Endothelial cell of umbilical vein (primary cell): Measurements from ENCODE around the gene PLPPR2. TPM values are rescaled to one million over a fixed set of nuclear protein-coding genes. Genes with fewer than 3 reads are reported as not detected.

Source experiments
- BruUV-seq: library from RNA; stranded (reverse); fragments of 400-500 nt; replicated peaks from 2 replicates; lab custom pipeline; 2021; lab: Mats Ljungman, UMichigan
- CTCF ChIA-PET: fragments of 300-600, 350-600 bp; sonication (Branson Sonifier 250); formaldehyde crosslinking; loops from one replicate; lab custom pipeline; 2021; ENCODE audit warnings: antibody characterized with exemption, inconsistent platforms; lab: Charles Lee
- POLR2A ChIA-PET: fragments of 300-600, 350-600 bp; sonication (Branson Sonifier 250); formaldehyde crosslinking; loops from one replicate; lab custom pipeline; 2021; ENCODE audit warnings: antibody characterized with exemption, inconsistent platforms; lab: Charles Lee
- DNase-seq: peaks from one replicate; pipeline ENCODE4 v3.0.0-alpha.2; 2011; ENCODE audit warnings: low read depth, low spot score
- FAIRE-seq: peaks from 2 replicates; lab custom pipeline; 2011; peaks lifted over from hg19 to GRCh38; lab: Jason Lieb, UNC
- H2AFZ ChIP-seq: 2 replicates; pipeline ENCODE4 v1.6.0; 2012; ENCODE audit warnings: low read depth, low read length, control low read depth, inconsistent platforms
- H3K27ac ChIP-seq: 2 replicates; pipeline ENCODE4 v1.5.1; 2011; ENCODE audit warnings: low read depth, mild to moderate bottlenecking, control low read depth, low read length, moderate library complexity; ENCODE audit not compliant: insufficient read depth
- H3K27me3 ChIP-seq, 2 experiments: 2 replicates each; pipeline versions ENCODE4 v1.6.0 to v1.6.1; 2011; ENCODE audit warnings: low read length in 2 of 2, mixed read lengths in 1 of 2; ENCODE audit not compliant: control insufficient read depth in 2 of 2, insufficient read depth in 2 of 2
- H3K36me3 ChIP-seq, 2 experiments: 2 replicates in 1 of 2; 3 replicates in 1 of 2; pipeline ENCODE4 v1.5.1; 2011; ENCODE audit warnings: low read length in 2 of 2, mild to moderate bottlenecking in 1 of 2, moderate library complexity in 1 of 2; ENCODE audit not compliant: control insufficient read depth in 2 of 2, insufficient read depth in 2 of 2; ENCODE audit errors: extremely low read depth in 1 of 2
- H3K4me1 ChIP-seq: 3 replicates; pipeline ENCODE4 v1.5.1; 2011; ENCODE audit warnings: mild to moderate bottlenecking, low read length; ENCODE audit not compliant: control insufficient read depth, insufficient read depth; ENCODE audit errors: extremely low read depth
- H3K4me2 ChIP-seq: 2 replicates; pipeline ENCODE4 v1.6.1; 2011; ENCODE audit warnings: low read length, control low read depth, mixed read lengths; ENCODE audit not compliant: insufficient read depth
- H3K4me3 ChIP-seq, 3 experiments: fragments of 200-600 bp in 1 of 3; sonication (generic), shearing (Covaris generic) in 1 of 3; replicated peaks in 1 of 3; 2 replicates each; pipeline ENCODE4 v1.5.1; 2011 to 2016; ENCODE audit warnings: control low read depth in 3 of 3, low read length in 3 of 3, mild to moderate bottlenecking in 2 of 3, inconsistent platforms in 1 of 3, low read depth in 1 of 3, moderate library complexity in 1 of 3; ENCODE audit not compliant: insufficient read depth in 1 of 3
- H3K79me2 ChIP-seq: 2 replicates; pipeline ENCODE4 v1.6.0; 2012; ENCODE audit warnings: low read length, inconsistent platforms; ENCODE audit not compliant: control insufficient read depth, insufficient read depth
- H3K9ac ChIP-seq: replicated peaks from 2 replicates; pipeline ENCODE3; 2011; ENCODE audit warnings: low read length, control low read depth; ENCODE audit not compliant: insufficient read depth; ENCODE audit errors: extremely low read depth
- H3K9me1 ChIP-seq: replicated peaks from 3 replicates; pipeline ENCODE4 v1.6.0; 2011; ENCODE audit warnings: mild to moderate bottlenecking, low read length; ENCODE audit not compliant: control insufficient read depth, insufficient read depth; ENCODE audit errors: extremely low read depth
- H3K9me3 ChIP-seq: replicated peaks from 2 replicates; pipeline ENCODE4 v1.5.1; 2012; ENCODE audit warnings: low read length, inconsistent platforms; ENCODE audit not compliant: control insufficient read depth, insufficient read depth
- H4K20me1 ChIP-seq: replicated peaks from 2 replicates; pipeline ENCODE3; 2011; ENCODE audit warnings: mild to moderate bottlenecking, low read length; ENCODE audit not compliant: control insufficient read depth, insufficient read depth; ENCODE audit errors: extremely low read depth
- EZH2 ChIP-seq: IDR thresholded peaks from 2 replicates; pipeline ENCODE4 v1.6.1; 2012; ENCODE audit warnings: borderline replicate concordance, low read depth, mild to moderate bottlenecking, moderate library complexity, low read length, inconsistent platforms; ENCODE audit not compliant: severe bottlenecking
- FOS ChIP-seq: IDR thresholded peaks from 2 replicates; pipeline ENCODE4 v1.6.1; 2011; ENCODE audit warnings: mild to moderate bottlenecking, low read length, moderate library complexity, borderline replicate concordance; ENCODE audit not compliant: insufficient read depth
- GATA2 ChIP-seq: IDR thresholded peaks from 2 replicates; pipeline ENCODE4 v1.7.0; 2011; ENCODE audit warnings: low read depth, mild to moderate bottlenecking, moderate library complexity, mixed read lengths, low read length; ENCODE audit not compliant: insufficient read length, insufficient read depth
- JUN ChIP-seq: IDR thresholded peaks from 2 replicates; pipeline ENCODE4 v1.6.1; 2011; ENCODE audit warnings: borderline replicate concordance, low read depth; ENCODE audit not compliant: insufficient read length, insufficient read depth
- MYC ChIP-seq: IDR thresholded peaks from one replicate; pipeline ENCODE4 v1.6.1; 2011; ENCODE audit warnings: mild to moderate bottlenecking, low read depth, low read length
- POLR2A ChIP-seq: IDR thresholded peaks from 2 replicates; pipeline ENCODE4 v1.6.1; 2012; ENCODE audit warnings: low read depth, mild to moderate bottlenecking, control low read depth, low read length
- POLR2AphosphoS5 ChIP-seq: IDR thresholded peaks from 2 replicates; pipeline ENCODE4 v1.6.1; 2012; ENCODE audit warnings: low read depth, mild to moderate bottlenecking, control low read depth, low read length, moderate library complexity; ENCODE audit not compliant: insufficient read depth
- dilution Hi-C: fragments of 300-500 bp; cut with MboI; formaldehyde crosslinking; loops from one replicate; pipeline ENCODE4 v1.15.0; 2019; ENCODE audit warnings: low sequenced_read_pairs; ENCODE audit not compliant: extremely low pct_ligation_motif_present
- intact Hi-C: fragments of 100-400 bp; cut with micrococcal nuclease; formaldehyde crosslinking; loops from one replicate; pipeline ENCODE4 v1.10.0; 2022
- polyA plus RNA-seq, 4 experiments: library from polyadenylated mRNA; depleted of rRNA in 3 of 4; stranded (reverse) in 3 of 4; unstranded in 1 of 4; fragments of >200 nt; gene quantifications; 2 replicates each; pipeline versions ENCODE4 v1.2.1 to v1.2.3, GENCODE V29; 2011 to 2012; ENCODE audit warnings: missing spikeins in 1 of 4
- total RNA-seq: library from RNA; stranded (reverse); gene quantifications from 2 replicates; pipeline ENCODE4 v1.2.3, GENCODE V29; 2021
- TF ChIP-seq, protein P1 (sequence below): IDR thresholded peaks from 2 replicates; pipeline ENCODE4 v1.6.1; 2011; ENCODE audit not compliant: insufficient read depth, insufficient read length
- TF ChIP-seq, protein P2 (sequence below), 2 donors: IDR thresholded peaks; 1 replicate in 1 of 2; 2 replicates in 1 of 2; pipeline ENCODE4 v1.5.1; 2011; ENCODE audit warnings: low read length in 2 of 2, mild to moderate bottlenecking in 2 of 2, moderate library complexity in 2 of 2, control low read depth in 1 of 2, inconsistent platforms in 1 of 2, low read depth in 1 of 2; ENCODE audit not compliant: insufficient read depth in 1 of 2; ENCODE audit errors: extremely low read depth in 1 of 2

PLPPR2 gene
- total and polyA plus RNA-seq, 2 donors (not counting 3 experiments of a cell fraction or from before 2014, with no cell fraction given), result 23.7 to 28.7 TPM

DNA sequence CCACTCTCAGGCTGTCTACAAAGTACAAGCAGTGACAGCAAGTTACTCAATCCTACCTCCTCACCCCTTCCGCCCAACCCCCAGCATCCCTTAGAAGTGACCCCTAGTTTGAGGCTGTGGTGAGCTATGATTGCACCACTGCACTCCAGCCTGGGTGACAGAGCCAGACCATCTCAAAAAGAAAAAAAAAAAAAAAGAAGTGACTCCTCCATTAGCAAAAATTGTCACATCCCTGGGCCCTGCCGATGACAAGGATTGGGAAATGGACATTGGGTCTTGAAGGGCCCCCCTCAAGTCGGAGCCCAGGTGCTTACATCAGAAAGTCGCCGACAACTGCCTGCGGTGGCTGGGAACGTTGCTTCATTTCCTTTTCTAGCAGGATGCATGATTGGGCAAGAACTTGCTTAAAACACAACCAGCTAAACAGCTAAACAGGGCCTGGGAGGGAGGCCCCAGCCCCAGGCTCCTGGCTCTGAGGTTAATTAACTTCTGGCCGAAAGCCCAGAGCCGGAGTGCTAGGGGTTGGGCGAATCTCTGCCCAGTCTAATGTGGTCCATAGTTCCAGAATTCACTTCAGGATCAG, 31.1 kb upstream of the PLPPR2 start:
- intact Hi-C loops, result no loop called here
- CTCF ChIA-PET, result interaction anchor here (1.4 to 2.2 kb wide), 4 partner anchors 15 to 51 kb away, joined by 3 to 10 read pairs (median 4); partner anchors contain the start of gene RAB3D
- peak; percentile 75 for FAIRE-seq

More for the DNA sequence above, 31.1 kb upstream of the PLPPR2 start:
- no peaks in the 10 kb centered on the region for H3K27me3 ChIP-seq
- H2AFZ ChIP-seq, result no peak overlapping the region
- H3K9me1 ChIP-seq, result no peaks in the 10 kb centered on the region
- no peaks in the 10 kb centered on the region for H3K9me3 ChIP-seq
- TF ChIP-seq, protein P1, sequence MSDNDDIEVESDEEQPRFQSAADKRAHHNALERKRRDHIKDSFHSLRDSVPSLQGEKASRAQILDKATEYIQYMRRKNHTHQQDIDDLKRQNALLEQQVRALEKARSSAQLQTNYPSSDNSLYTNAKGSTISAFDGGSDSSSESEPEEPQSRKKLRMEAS, result no peak
- TF ChIP-seq, protein P2, sequence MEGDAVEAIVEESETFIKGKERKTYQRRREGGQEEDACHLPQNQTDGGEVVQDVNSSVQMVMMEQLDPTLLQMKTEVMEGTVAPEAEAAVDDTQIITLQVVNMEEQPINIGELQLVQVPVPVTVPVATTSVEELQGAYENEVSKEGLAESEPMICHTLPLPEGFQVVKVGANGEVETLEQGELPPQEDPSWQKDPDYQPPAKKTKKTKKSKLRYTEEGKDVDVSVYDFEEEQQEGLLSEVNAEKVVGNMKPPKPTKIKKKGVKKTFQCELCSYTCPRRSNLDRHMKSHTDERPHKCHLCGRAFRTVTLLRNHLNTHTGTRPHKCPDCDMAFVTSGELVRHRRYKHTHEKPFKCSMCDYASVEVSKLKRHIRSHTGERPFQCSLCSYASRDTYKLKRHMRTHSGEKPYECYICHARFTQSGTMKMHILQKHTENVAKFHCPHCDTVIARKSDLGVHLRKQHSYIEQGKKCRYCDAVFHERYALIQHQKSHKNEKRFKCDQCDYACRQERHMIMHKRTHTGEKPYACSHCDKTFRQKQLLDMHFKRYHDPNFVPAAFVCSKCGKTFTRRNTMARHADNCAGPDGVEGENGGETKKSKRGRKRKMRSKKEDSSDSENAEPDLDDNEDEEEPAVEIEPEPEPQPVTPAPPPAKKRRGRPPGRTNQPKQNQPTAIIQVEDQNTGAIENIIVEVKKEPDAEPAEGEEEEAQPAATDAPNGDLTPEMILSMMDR (IDR thresholded peaks at IDR 0.05; ENCODE audit: extremely low read depth in 1 of 2, insufficient read depth in 1 of 2, low read depth in 1 of 2, low read length in 2 of 2), result no peak
- TF ChIP-seq POLR2AphosphoS5 (no peak), JUN (no peak), POLR2A (no peak), FOS (no peak), MYC (no peak), EZH2 (no peak), GATA2 (no peak)
- dilution Hi-C loops, result no loop called here
- H3K36me3 ChIP-seq, result peaks cover 0 to 9% of the 10 kb centered on the region in 2 experiments
- H3K4me1 ChIP-seq, result peaks cover 7% of the 10 kb centered on the region
- H3K4me3 ChIP-seq, result no peak overlapping the region
- no peak overlapping the region for H3K27ac ChIP-seq
- no peak overlapping the region for H3K9ac ChIP-seq
- no peaks in the 10 kb centered on the region for H4K20me1 ChIP-seq
- peak; percentile 70 for DNase-seq
- BruUV-seq, result no TSS peak
- no peaks in the 10 kb centered on the region for H3K79me2 ChIP-seq
- H3K4me2 ChIP-seq, result no peak overlapping the region
- POLR2A ChIA-PET, result interaction anchor here (0.7 kb wide), 1 partner anchor 29 kb away, joined by 3 read pairs; no protein-coding TSS in a partner anchor
